ENCODE data around the gene STRIT1. TPM values are rescaled to one million over a fixed set of nuclear protein-coding genes. Genes with fewer than 3 reads are reported as not detected.

The STRIT1 gene
- total RNA-seq: 0.79 TPM
- long read RNA-seq: 0 reads

GRCh38 chr3:155293516-155293915 lies at the start of gene STRIT1:
Gene STRIT1 (minus strand): TSS chr3:155293683.
- ATAC-seq (no peak), DNase-seq (no peak)
- intact Hi-C loops (cut with micrococcal nuclease): no loop called here

- DNase-seq (no peak), ATAC-seq (no peak)
- intact Hi-C loops (cut with micrococcal nuclease): no loop called here
Observed at GRCh38 chr3:155342344-155342743, 48.9 kb upstream of the STRIT1 start.

GRCh38 chr3:155339052-155339451 lies 45.6 kb upstream of the STRIT1 start:
- ATAC-seq (no peak), DNase-seq (no peak)
- intact Hi-C loops (cut with micrococcal nuclease): no loop called here

GRCh38 chr3:155335724-155336354 lies 42.4 kb upstream of the STRIT1 start:
- no peak for ATAC-seq
- intact Hi-C loops (cut with micrococcal nuclease): no loop called here
- DNase-seq: no peak

- intact Hi-C loops (cut with micrococcal nuclease): loop anchor here (5.0 kb wide), 1 partner anchor 993 kb away; no protein-coding TSS in a partner anchor
- DNase-seq (no peak), ATAC-seq (peak; percentile 43)
Observed at GRCh38 chr3:155334914-155335723, 41.6 kb upstream of the STRIT1 start.

GRCh38 chr3:155334215-155334913 lies 40.9 kb upstream of the STRIT1 start:
- ATAC-seq: no peak
- intact Hi-C loops (cut with micrococcal nuclease): loop anchor here (5.0 kb wide), 1 partner anchor 992 kb away; no protein-coding TSS in a partner anchor

GRCh38 chr3:155332716-155333115 lies 39.2 kb upstream of the STRIT1 start:
- no peak for ATAC-seq
- no peak for DNase-seq
- intact Hi-C loops (cut with micrococcal nuclease): loop anchor here (5.0 kb wide), 1 partner anchor 990 kb away; no protein-coding TSS in a partner anchor

More at GRCh38 chr3:155334215-155334913, 40.9 kb upstream of the STRIT1 start:
- DNase-seq: no peak

- ATAC-seq: no peak
- DNase-seq: no peak
- intact Hi-C loops (cut with micrococcal nuclease): loop anchor here (5.0 kb wide), 1 partner anchor 989 kb away; no protein-coding TSS in a partner anchor
Observed at GRCh38 chr3:155331078-155331477, 37.6 kb upstream of the STRIT1 start.

- DNase-seq (no peak), ATAC-seq (no peak)
- intact Hi-C loops (cut with micrococcal nuclease): loop anchor here (5.0 kb wide), 1 partner anchor 988 kb away; no protein-coding TSS in a partner anchor
Observed at GRCh38 chr3:155330370-155330769, 36.9 kb upstream of the STRIT1 start.

GRCh38 chr3:155329513-155330048 lies 36.1 kb upstream of the STRIT1 start:
- intact Hi-C loops (cut with micrococcal nuclease): loop anchor here (5.0 to 10.0 kb wide), 2 partner anchors 575 to 987 kb away; no protein-coding TSS in a partner anchor
- no peak for ATAC-seq
- DNase-seq: no peak

GRCh38 chr3:155327871-155328270 lies 34.4 kb upstream of the STRIT1 start:
- DNase-seq (no peak), ATAC-seq (no peak)
- intact Hi-C loops (cut with micrococcal nuclease): loop anchor here (10.0 kb wide), 1 partner anchor 573 kb away; no protein-coding TSS in a partner anchor

GRCh38 chr3:155327430-155327829 lies 33.9 kb upstream of the STRIT1 start:
- ATAC-seq (no peak), DNase-seq (no peak)
- intact Hi-C loops (cut with micrococcal nuclease): loop anchor here (10.0 kb wide), 1 partner anchor 573 kb away; no protein-coding TSS in a partner anchor

- ATAC-seq: no peak
- DNase-seq: no peak
- intact Hi-C loops (cut with micrococcal nuclease): loop anchor here (10.0 kb wide), 1 partner anchor 572 kb away; no protein-coding TSS in a partner anchor
Observed at GRCh38 chr3:155326901-155327300, 33.4 kb upstream of the STRIT1 start.

GRCh38 chr3:155326244-155326643 lies 32.8 kb upstream of the STRIT1 start:
- no peak for DNase-seq
- ATAC-seq: no peak
- intact Hi-C loops (cut with micrococcal nuclease): loop anchor here (10.0 kb wide), 1 partner anchor 571 kb away; no protein-coding TSS in a partner anchor

GRCh38 chr3:155325263-155325835 lies 31.9 kb upstream of the STRIT1 start:
- intact Hi-C loops (cut with micrococcal nuclease): loop anchor here (10.0 kb wide), 1 partner anchor 571 kb away; no protein-coding TSS in a partner anchor
- ATAC-seq (no peak), DNase-seq (no peak)

- DNase-seq (no peak), ATAC-seq (peak; percentile 76)
- intact Hi-C loops (cut with micrococcal nuclease): loop anchor here (5.0 to 10.0 kb wide), 2 partner anchors 568 to 991 kb away; no protein-coding TSS in a partner anchor
Observed at GRCh38 chr3:155323063-155323666, 29.7 kb upstream of the STRIT1 start.

GRCh38 chr3:155321418-155321817 lies 27.9 kb upstream of the STRIT1 start:
- intact Hi-C loops (cut with micrococcal nuclease): loop anchor here (5.0 to 10.0 kb wide), 2 partner anchors 567 to 989 kb away; no protein-coding TSS in a partner anchor
- ATAC-seq (no peak), DNase-seq (no peak)

- intact Hi-C loops (cut with micrococcal nuclease): loop anchor here (5.0 to 10.0 kb wide), 2 partner anchors 566 to 989 kb away; no protein-coding TSS in a partner anchor
- no peak for ATAC-seq
Observed at GRCh38 chr3:155320934-155321333, 27.5 kb upstream of the STRIT1 start.

More at GRCh38 chr3:155320934-155321333, 27.5 kb upstream of the STRIT1 start:
- DNase-seq: no peak

Measured in left ventricle myocardium superior (tissue), 1 donor.